Dermis microvascular lymphatic vessel endothelial cell (primary cell): ENCODE data around the gene ERCC8. TPM values are rescaled to one million over a fixed set of nuclear protein-coding genes. Genes with fewer than 3 reads are reported as not detected.
"Not testable (repeated sequence)": the region's sequence is repeated elsewhere in the genome, so short reads cannot be mapped to it uniquely, and the experiment has no call there.

Source experiments
- DNase-seq, 2 donors: peaks; one replicate each; pipeline versions ENCODE4 v3.0.0 to v3.0.0-alpha.2; 2010; ENCODE audit warnings: low read depth in 2 of 2
- total RNA-seq: library from RNA; depleted of rRNA; stranded (reverse); fragments of >200 nt; gene quantifications from 2 replicates; pipeline ENCODE4 v1.2.1, GENCODE V29; 2014

Gene ERCC8, protein sequence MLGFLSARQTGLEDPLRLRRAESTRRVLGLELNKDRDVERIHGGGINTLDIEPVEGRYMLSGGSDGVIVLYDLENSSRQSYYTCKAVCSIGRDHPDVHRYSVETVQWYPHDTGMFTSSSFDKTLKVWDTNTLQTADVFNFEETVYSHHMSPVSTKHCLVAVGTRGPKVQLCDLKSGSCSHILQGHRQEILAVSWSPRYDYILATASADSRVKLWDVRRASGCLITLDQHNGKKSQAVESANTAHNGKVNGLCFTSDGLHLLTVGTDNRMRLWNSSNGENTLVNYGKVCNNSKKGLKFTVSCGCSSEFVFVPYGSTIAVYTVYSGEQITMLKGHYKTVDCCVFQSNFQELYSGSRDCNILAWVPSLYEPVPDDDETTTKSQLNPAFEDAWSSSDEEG
- total RNA-seq = 12.7 and 16.8 TPM in 2 replicates

DNA sequence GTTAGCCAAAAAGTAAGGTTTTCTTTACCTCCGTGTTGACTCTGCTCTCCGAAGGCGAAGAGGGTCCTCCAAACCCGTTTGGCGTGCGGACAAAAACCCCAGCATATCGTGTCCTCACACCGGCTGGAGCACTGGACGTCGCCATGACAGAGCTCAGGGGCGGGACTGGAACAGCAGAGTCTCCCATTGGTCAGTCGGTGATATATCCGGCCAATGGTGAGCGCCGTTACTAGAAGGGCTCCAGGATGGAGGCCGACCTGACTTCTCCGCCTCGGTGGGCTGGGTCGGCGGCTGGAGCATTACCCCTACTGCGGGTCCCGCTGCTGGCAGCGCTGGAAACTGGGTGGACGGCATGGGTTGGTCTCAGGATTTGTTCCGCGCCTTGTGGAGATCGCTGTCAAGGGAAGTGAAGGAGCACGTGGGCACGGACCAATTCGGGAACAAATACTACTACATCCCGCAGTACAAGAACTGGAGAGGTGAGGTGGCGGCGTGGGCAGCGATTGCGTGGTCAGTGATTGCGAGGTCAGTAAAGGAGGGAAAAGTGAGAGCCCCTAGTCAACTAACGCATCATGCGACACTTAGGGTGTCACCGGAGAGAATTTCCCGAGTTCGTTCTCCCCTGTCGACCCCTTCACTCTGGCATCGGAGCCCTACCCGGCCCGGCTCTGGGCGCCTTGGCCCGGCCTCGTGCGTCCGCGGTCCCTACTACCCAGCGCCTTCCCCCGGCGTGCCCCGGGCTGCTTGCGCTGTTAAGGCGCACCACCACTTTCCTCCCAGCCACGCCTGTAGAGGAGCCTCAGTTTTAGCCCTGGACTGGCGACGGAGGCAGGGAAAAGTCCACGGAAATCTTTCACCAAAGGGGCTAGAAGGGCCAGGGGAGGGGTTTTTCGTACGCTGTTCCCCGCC lies at the start of gene ERCC8, which contains the start of gene NDUFAF2:
ERCC8 (minus strand) TSS at position 167 of the 909 bp plus-strand sequence; CDS start at position 105, 62 bp downstream.
NDUFAF2 (plus strand) TSS at position 302 of the 909 bp plus-strand sequence; CDS start at position 353, 51 bp downstream.
- DNase-seq = peak; percentile 87 to 96

DNA sequence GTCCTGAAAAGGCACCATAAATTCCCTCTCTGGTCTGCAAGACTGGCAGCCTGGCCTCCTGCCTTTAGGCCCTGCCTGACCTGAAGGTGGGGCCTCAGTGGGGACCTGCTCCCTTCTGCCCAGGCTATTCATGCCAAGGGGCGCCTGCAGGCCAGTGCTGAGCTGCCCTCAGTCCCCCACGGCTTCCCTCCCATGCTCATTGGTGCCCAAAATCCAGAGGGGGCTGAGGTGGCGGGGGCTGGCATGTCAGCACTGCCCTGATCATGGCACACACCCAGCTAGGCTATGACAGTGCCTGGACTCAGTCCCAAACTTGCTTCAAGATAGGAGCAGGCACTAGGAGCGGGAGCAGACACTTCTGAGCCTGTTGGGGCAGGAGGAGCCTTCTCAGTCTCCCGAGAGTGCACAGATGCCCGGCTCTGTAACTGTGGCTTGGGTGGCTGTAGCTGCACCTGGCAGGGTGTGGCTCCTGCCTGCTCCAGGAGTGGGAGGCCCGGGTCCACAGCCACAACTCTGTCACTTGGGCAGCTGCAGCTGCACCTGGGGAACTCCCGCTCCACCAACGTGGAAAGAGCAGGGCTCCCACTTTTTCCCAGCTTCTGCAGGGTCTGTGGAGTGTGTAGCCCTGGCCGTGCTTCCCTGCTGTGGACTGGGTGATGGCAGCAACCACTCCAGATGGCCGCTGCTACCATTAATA lies 49.2 kb upstream of the ERCC8 start:
- no peak for DNase-seq

DNA sequence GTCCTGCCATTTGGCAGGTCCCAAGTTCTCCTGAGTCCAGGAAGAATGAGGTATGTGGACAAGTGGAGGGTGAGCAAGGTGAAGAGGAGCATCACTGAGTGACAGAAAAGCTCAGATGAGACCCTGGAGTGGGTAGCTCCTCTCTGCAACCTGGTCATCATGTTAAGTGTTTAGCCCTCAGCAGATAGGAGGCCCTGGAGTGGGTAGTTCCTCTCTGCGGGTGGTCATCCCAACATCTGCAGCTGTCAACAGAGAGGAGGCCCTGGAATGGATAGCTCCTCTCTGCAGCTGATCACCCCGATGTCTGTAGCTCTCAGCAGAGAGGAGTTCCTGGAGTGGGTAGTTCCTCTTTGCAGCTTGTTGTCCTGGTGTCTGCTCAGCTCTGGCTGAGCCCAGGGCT lies 48.6 kb upstream of the ERCC8 start:
- DNase-seq = no peak

DNA sequence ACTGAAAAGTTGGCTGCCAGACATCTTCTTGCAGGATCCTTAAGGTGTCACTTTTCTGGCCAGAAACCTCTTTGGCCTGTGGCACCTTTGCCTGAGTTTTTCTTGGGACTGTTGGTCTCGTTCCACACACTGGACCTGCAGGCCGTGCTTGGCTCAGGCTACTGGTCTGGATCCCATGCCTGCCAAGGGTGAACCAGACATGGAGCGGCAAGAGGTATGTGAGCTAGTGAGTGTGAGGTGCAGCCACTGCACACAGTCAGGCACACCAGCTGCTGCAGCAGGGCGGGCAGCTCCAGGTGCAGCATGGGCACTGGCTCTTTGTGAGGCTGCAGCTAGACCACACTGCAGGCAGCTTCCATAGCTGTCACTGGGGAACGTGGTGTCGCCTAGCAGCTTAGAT lies 48.0 kb upstream of the ERCC8 start:
- DNase-seq = no peak

DNA sequence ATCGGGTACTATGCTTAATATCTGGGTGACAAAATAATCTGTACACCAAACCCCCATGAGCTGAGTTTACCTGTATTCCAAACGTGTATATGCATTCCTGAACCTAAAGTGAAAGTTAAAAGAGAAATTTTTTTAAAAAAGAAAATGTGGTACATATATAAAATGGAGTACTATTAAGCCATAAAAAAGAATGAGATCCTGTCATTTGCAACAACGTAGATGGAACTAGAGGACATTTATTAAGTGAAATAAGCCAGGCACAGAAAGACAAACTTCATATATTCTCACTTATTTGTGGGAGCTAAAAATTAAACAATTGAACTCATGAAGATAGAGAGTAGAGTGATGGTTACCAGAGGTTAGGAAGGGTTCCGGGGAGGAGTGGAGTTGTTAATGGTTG lies 44.9 kb upstream of the ERCC8 start:
- DNase-seq = no peak

DNA sequence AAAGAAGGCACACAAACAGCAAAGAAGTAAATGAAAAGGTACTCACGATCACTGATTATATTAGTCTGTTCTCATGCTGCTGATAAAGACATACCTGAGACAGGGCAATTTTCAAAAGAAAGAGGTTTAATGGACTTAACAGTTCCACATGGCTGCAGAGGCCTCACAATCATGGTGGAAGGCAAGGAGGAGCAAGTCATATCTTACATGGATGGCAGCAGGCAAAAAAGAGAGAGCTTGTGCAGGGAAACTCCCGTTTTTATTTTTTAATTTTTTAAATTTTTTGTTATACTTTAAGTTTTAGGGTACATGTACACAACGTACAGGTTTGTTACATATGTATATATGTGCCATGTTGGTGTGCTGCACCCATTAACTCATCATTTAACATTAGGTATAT lies 37.3 kb upstream of the ERCC8 start:
- DNase-seq = not testable (repeated sequence)

DNA sequence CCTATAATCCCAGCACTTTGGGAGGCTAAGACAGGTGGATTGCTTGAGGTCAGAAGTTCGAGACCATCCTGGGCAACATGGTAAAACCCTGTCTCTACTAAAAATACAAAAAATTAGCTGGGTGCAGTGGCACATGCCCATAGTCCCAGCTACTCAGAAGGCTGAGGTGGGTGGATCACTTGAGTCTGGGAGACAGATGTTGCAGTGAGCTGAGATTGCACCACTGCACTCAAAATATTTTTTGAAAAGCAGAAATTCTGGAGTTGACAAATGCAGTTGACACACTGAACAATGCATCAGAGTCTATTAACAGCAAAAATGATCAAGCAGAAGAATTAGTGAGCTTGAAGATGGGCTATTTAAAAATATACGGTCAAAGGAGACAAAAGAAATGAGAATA lies 35.6 kb upstream of the ERCC8 start:
- DNase-seq = no peak

DNA sequence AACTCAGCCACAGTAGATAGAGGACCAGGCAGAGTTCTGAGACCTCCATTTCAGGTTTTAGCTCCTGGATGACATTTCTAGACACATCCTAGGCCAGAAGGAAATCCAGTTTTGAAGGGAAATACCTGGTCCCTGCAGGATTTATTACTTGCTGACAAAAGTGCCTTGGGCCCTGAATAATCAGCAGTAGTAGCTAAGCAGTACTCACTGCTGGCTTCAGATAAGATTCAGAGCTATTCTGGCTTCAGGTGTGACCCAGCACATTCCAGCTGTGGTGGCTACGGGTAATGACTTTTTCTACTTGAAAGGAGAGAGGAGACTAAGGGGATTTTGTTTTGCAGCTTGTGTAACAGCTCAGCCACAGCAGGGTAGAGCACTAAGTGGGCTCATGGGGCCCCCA lies 34.1 kb upstream of the ERCC8 start:
- no peak for DNase-seq

DNA sequence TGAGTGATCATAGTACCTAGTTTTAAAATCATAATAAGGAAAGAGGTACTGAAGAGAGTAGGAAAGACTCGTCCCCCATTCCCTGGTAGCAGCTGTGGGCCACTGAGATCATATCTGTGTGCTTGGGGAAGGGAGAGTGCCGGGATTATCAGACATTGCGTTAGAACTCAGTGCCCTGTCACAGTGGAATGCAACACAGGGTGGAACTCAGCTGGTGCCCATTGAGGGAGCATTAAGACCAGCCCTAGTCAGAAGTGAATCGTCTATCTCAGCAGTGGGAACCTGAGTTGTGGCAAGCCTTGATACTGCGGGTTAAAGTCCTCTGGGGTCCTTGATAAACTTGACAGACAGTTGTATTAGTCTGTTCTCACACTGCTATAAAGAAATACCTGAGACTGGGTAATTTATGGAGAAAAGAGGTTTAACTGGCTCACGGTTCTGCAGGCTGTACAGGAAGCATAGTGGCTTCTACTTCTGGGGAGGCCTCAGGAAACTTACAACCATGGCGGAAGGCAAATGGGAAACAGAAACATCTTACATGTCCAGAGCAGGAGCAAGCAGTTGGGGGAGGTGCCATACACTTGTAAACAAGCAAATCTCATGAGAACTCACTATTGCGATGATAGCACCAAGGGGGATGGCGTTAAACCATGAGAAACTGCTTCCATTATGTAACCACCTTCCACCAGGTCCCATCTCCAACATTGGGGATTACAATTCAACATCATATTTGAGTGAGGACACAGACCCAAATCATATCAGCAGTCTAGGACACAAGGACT lies 33.3 kb upstream of the ERCC8 start:
- DNase-seq = no peak

DNA sequence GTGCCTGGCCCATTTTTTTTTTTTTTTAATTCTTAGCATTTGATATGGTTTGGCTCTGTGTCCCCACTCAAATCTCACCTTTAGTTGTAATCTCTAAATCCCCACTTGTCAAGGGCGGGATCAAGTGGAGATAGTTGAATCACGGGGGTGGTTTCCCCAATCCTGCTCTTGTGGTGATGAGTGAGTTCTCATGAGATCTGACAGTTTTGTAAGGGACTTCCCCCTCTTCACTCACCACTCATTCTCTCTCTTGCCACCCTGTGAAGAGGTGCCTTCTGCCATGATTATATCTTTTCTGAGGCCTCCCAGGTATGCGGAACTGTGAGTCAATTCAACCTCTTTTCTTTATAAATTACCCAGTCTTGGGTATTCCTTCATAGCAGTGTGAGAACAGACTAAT lies 27.4 kb upstream of the ERCC8 start:
- no peak for DNase-seq

DNA sequence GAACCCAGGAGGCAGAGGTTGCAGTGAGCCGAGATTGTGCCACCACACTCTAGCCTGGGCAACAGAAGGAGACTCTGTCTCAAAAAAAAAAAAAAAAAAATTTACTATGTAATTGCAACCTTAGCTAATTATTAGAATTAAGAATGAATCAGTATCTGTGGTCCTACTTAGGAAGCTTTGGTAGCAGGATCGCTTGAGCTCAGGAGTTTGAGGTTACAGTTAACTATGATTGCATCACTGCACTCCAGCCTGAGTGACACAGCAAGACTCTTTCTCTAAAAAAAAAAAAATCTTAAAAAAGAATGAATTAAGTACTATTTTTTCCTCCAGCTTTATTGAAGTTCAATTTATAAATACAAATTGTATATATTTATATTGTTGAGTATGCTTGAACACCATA lies 16.8 kb upstream of the ERCC8 start:
- DNase-seq = no peak

DNA sequence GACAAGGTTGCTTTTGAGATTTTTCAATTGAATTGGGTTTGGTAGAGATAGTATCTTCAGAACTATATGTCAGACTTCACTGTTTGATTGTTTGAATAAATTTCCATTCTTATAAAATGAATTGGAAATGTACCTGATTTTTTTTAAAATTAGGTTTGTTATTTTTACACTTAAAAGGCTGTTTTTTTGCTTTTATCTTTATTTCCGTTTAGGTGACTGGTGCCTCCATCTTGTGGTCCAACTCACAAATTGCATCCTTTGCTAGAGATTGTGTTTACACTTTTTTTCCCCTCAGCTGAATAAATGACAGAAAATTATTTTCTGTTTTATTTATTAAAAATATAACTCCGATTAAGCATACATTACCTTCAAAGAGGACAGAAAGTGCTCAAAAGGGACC lies 15.7 kb upstream of the ERCC8 start:
- DNase-seq = peak in 1 of 2 donors; percentile 39

DNA sequence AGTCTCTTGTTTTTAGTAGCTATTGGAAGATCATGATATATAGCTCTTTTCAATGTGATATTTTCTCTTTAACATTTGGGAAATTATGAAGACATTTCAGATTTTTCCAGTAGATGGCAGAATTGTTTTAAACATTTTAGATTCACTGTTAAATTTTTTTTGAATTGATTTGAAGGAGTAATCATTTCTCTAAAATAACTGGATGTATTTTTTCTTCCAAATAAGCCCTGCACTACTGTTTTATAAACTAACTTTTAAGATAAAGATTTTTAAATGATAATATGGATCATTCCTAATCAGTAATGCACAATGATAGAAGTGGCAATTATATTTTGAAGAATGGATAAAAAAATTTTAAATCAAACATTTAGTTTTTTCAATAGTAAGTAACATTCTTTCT lies 14.3 kb upstream of the ERCC8 start:
- DNase-seq = peak in 1 of 2 donors; percentile 30

DNA sequence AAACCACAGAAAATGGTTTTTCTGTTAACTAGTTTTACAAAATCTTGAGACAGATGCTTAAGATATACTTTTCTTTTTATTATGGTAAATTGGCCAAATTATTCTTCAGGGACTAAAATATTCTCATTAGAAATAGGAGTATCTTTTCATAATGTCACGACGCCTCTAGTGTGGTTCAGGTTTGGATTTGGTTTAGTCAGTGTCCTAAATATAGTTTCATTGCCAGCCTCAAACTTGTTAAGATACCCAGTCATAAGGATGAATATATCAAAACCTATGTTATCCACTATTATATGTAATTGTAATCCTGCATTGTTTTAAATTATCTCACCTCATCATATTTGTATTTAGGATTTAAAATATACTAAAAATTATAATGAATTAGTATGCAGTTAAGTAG lies 13.8 kb upstream of the ERCC8 start:
- no peak for DNase-seq

DNA sequence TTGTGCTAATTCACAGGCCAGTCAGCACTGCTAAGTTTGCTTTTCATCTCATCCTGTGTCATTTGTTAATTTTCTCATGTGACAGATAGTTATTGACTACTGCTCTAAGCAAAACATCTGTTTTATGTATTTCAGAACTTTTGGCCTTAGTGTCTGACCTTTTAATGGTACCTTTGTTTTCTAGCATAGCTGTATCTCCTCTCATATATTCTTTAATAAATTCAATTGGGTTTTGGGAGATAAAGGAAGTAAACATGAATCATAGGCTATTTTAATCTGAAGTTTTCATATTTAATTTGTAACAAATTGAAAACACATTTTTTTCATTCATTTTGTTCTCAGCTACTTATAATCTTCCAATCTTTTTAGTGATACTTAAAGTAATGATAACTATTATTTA lies 13.2 kb upstream of the ERCC8 start:
- DNase-seq = no peak

DNA sequence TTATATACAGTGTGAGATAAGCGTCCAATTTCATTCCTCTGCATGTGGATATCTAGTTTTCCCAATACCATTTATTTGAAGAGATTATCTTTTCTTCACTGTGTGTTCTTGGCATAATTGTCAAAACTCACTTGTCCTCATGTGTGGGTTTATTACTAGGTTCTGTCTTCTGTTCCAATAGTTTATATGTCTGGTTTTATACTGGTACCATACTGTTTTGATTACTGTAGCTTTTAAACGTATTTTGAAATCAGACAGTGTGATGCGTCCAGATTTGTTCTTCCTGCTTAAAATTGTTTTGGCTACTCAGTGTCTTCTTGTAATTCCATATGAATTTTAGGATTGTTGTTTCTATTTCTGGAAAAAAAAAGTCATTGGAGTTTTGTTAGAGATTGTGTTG lies 10.4 kb upstream of the ERCC8 start:
- no peak for DNase-seq

DNA sequence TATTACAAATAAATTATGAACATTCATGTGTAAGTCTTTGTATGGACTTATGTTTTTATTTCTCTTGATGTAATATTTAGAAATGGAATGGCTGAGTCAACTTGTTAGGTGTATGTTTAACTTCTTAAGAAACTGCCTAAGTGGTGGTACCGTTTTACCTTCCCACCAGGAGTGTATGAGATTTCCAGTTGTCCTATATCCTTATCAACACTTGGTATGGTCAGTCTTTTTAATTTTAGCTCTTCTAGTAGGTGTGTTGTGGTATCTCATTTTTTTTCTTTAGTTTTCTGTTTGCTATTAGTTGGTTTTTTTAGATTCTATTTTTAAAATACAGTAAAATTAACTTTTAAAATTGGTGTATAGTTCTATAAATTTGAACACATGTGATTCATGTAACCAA lies 3.9 kb upstream of the ERCC8 start:
- no peak for DNase-seq

DNA sequence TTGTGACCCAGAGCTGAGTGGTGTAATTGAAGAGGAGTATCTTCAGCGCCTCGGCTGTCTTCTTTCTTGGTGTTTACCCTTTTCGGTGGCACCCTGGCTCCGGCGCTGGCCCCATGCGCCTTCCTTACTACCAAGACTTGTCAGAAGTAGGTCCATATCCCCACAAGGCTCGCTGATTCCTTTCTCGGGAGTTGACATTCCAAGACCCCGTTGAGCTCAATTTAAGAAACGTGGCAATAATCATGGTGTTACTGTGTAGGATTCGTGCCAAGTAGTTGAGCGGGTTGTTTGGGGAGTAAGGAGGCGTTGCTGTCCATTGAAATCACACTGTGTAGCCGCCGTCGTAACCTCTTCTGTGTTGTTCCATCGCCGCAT lies 930 bp upstream of the ERCC8 start:
- peak in 1 of 2 donors; percentile 66 for DNase-seq

DNA sequence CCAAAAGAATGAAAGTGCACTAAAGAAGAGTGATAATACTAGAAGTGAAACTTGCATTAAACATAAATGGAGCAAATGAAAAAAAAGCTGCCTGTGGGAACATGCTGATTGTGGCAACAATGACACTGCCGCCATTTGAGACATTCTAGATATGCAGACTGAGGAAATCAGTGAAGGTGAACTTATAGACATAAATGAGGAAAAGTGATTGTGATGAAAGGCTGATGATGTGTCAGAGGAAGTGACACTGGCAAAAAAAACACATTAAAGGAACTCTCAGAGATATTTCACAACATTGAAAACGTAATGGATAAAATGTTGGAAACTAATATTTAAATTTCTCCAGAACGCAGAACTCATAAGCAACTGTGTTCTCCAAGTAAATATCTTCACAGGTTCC lies 1.2 kb downstream of the ERCC8 start:
- DNase-seq = peak; percentile 54 to 55

DNA sequence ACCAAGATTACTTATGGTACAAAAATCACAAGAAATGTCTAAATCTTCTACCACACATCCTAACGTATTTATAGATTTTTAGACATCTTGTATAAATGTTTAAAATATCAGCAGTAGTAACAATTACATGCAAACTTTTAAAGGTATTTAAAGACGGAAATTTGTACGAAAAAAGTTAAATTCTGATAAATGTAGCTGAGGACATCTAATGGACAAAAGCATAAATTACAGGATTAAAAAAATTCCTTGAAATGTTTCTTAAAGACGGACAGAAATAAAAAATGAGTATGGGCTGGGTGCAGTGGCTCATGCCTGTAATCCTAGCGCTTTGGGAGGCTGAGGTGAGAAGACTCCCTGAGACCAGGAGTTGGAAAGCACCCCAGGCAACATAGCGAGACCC lies 15.8 kb downstream of the ERCC8 start:
- DNase-seq = peak in 1 of 2 donors; percentile 2

DNA sequence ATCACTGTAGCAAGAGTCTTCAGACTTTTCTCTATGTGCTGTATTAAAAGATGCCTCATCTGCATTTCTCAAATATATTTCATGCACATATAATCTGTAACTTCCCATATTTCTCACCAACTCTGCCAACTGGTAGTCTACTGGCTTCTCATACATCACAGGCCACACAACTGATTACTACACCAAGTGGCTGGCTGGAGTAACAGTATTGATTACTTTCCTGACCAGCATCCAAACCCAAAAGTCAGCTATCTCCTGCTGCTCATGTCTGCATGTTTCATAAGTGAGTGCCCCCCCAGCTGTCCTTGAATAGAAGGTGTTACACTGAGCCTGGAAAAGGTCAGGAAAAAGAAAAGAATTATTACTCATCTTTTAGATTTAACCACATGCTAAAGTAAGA lies 17.4 kb downstream of the ERCC8 start:
- no peak for DNase-seq
